Caco-2 (cell line): ENCODE data around the gene UNC79. TPM values are rescaled to one million over a fixed set of nuclear protein-coding genes. Genes with fewer than 3 reads are reported as not detected.

Source experiments
- BruUV-seq: library from RNA; stranded (reverse); fragments of 400-500 nt; replicated peaks from 2 replicates; lab custom pipeline; 2021; lab: Mats Ljungman, UMichigan
- CTCF ChIA-PET: fragments of 300-600 bp; sonication (Branson Sonifier 250); formaldehyde crosslinking; loops from one replicate; lab custom pipeline; 2022; ENCODE audit warnings: antibody characterized with exemption; lab: Charles Lee
- POLR2A ChIA-PET: fragments of 300-600 bp; sonication (Branson Sonifier 250); formaldehyde crosslinking; loops from one replicate; lab custom pipeline; 2022; ENCODE audit warnings: antibody characterized with exemption; lab: Charles Lee
- DNase-seq, 2 experiments: peaks; one replicate each; pipeline versions ENCODE4 v3.0.0 to v3.0.0-alpha.2; 2020 to 2022
- H3K27me3 ChIP-seq: replicated peaks from 2 replicates; pipeline ENCODE4 v1.6.0; 2011; ENCODE audit warnings: low read length; ENCODE audit not compliant: control insufficient read depth, insufficient read depth
- H3K36me3 ChIP-seq: 2 replicates; pipeline ENCODE4 v1.5.1; 2011; ENCODE audit warnings: low read length; ENCODE audit not compliant: control insufficient read depth, insufficient read depth
- H3K4me1 ChIP-seq: fragments of 250-450 bp; sonication (Bioruptor Pico); 2 replicates; pipeline ENCODE4 v1.5.1; 2020; ENCODE audit warnings: mild to moderate bottlenecking
- H3K4me3 ChIP-seq: 2 replicates; pipeline ENCODE4 v1.5.1; 2011; ENCODE audit warnings: low read depth, mild to moderate bottlenecking, control low read depth, low read length
- H3K9me3 ChIP-seq: fragments of 250-450 bp; sonication (Bioruptor Pico); 2 replicates; pipeline ENCODE4 v1.5.1; 2020; ENCODE audit warnings: mild to moderate bottlenecking, moderate library complexity
- H3K27ac Mint-ChIP-seq: one replicate; pipeline ENCODE4 v1.8.0; 2022; ENCODE audit warnings: mixed read lengths; ENCODE audit not compliant: unreplicated experiment
- H3K27me3 Mint-ChIP-seq: one replicate; pipeline ENCODE4 v1.8.0; 2022; ENCODE audit warnings: mixed read lengths; ENCODE audit not compliant: insufficient read depth, unreplicated experiment
- H3K36me3 Mint-ChIP-seq: one replicate; pipeline ENCODE4 v1.8.0; 2022; ENCODE audit warnings: mild to moderate bottlenecking, mixed read lengths; ENCODE audit not compliant: insufficient read depth, unreplicated experiment
- H3K4me1 Mint-ChIP-seq: one replicate; pipeline ENCODE4 v1.8.0; 2022; ENCODE audit warnings: low read depth, mixed read lengths; ENCODE audit not compliant: unreplicated experiment
- H3K4me3 Mint-ChIP-seq: one replicate; pipeline ENCODE4 v1.8.0; 2022; ENCODE audit warnings: mild to moderate bottlenecking, moderate library complexity, mixed read lengths; ENCODE audit not compliant: unreplicated experiment
- H3K9me3 Mint-ChIP-seq: one replicate; pipeline ENCODE4 v1.8.0; 2022; ENCODE audit warnings: mixed read lengths; ENCODE audit not compliant: unreplicated experiment
- CTCF ChIP-seq, 2 experiments: fragments of 200-600 bp in 1 of 2; IDR thresholded peaks; 1 replicate in 1 of 2; 2 replicates in 1 of 2; pipeline versions ENCODE4 v1.5.1 to v1.8.0; 2011 to 2022; ENCODE audit warnings: antibody characterized with exemption in 1 of 2, control low read depth in 1 of 2, inconsistent platforms in 1 of 2, low read depth in 1 of 2, low read length in 1 of 2, mild to moderate bottlenecking in 1 of 2, moderate library complexity in 1 of 2; ENCODE audit not compliant: insufficient read depth in 1 of 2, severe bottlenecking in 1 of 2, unreplicated experiment in 1 of 2
- intact Hi-C: fragments of 100-400 bp; cut with micrococcal nuclease; formaldehyde crosslinking; loops from one replicate; pipeline ENCODE4 v1.10.0; 2022; ENCODE audit not compliant: unreplicated experiment
- total RNA-seq: library from RNA; stranded (reverse); gene quantifications from 2 replicates; pipeline ENCODE4 v1.2.3, GENCODE V29; 2022

The UNC79 gene
- total RNA-seq, 1 experiment from 2014 or later, result 0.07 TPM

DNA sequence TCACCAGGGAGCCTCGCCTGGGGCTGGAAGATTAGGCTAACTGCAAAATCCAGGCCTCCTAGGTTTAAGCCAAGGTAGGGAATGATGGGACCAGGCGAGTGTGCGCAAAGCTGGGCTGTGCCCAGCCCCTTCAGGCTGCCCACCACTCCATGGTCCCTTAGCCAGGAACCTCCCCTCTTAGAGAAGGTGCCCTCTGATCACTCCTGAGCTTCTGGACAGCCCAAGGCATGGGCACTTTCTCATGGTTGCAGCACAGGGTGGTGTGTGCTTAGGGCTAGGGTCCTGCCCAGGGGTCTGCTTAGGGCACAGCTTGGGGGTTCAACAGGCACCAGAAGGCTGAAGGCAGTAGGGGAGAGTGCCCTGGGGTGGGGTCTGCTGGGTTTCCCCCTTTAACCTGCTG is 288.5 kb downstream of the UNC79 start:
- Mint-ChIP-seq H3K36me3 (no peaks in the 10 kb centered on the region), H3K27me3 (no peaks in the 10 kb centered on the region), H3K4me1 (no peaks in the 10 kb centered on the region), H3K27ac (no peak overlapping the region), H3K9me3 (no peaks in the 10 kb centered on the region), H3K4me3 (no peak overlapping the region)
- DNase-seq, result no peak
- Histone ChIP-seq H3K27me3 (no peaks in the 10 kb centered on the region), H3K4me1 (no peaks in the 10 kb centered on the region), H3K4me3 (no peak overlapping the region), H3K9me3 (no peaks in the 10 kb centered on the region), H3K36me3 (no peaks in the 10 kb centered on the region)
- CTCF ChIA-PET, result no interaction called here
- POLR2A ChIA-PET, result no interaction called here
- BruUV-seq, result no TSS peak
- TF ChIP-seq CTCF (IDR thresholded peaks at IDR 0.05; ENCODE audit: insufficient read depth in 1 of 2, low read depth in 1 of 2, low read length in 1 of 2, severe bottlenecking in 1 of 2, unreplicated experiment in 1 of 2), result no peak
- intact Hi-C loops, result no loop called here

DNA sequence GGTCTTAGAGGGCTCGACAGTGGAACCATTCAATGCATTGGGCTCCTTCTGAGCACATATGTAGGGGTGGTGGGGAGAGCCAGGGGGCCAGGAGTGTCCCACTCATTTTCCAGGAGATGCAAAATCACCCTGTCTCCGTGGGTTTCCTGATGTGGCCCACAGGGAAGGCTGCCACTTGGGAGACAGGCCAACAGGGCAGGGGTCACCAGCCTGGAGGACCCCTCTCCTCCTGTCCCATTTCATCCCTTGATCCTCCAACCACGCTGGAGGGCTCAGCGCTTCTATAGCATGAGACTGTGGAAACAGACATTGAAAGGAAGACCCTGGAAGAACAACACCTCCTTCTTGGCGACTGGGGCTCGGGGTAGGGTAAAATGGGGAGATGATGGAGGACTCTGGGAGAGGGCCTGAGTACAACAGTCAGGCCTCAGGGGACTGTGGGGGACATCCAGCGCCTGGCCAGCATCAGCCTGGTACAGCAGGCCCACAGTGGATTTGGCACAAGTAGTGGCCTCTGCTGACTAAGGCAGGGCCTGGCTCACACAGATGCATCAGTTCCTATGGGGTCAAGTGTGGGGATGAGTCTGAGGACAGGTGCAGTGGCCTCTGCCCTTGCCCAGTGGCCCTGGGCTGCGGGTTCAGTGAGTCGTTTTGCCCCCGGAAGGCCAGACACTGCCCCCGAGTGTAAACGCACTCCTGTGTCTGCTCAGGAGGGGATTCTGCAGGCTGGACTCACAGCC is 289.5 kb downstream of the UNC79 start:
- intact Hi-C loops, result no loop called here

GRCh38 chr14:93720981-93721483 is 290.3 kb downstream of the UNC79 start:
- no peaks in the 10 kb centered on the region for H3K36me3 ChIP-seq
- H3K9me3 Mint-ChIP-seq, result no peaks in the 10 kb centered on the region
- no peaks in the 10 kb centered on the region for H3K9me3 ChIP-seq
- no peaks in the 10 kb centered on the region for H3K27me3 ChIP-seq
- H3K27me3 Mint-ChIP-seq, result no peaks in the 10 kb centered on the region
- H3K27ac Mint-ChIP-seq, result no peak overlapping the region
- no peak for DNase-seq
- POLR2A ChIA-PET, result no interaction called here
- no peak overlapping the region for H3K4me3 ChIP-seq
- no peaks in the 10 kb centered on the region for H3K36me3 Mint-ChIP-seq
- no peaks in the 10 kb centered on the region for H3K4me1 ChIP-seq
- intact Hi-C loops, result no loop called here
- no peak overlapping the region for H3K4me3 Mint-ChIP-seq
- no peak for TF ChIP-seq CTCF (IDR thresholded peaks at IDR 0.05; ENCODE audit: insufficient read depth in 1 of 2, low read depth in 1 of 2, low read length in 1 of 2, severe bottlenecking in 1 of 2, unreplicated experiment in 1 of 2)
- no peaks in the 10 kb centered on the region for H3K4me1 Mint-ChIP-seq
- BruUV-seq, result no TSS peak
- CTCF ChIA-PET, result no interaction called here

More for the DNA sequence above, 289.5 kb downstream of the UNC79 start:
- Mint-ChIP-seq H3K27ac (no peak overlapping the region), H3K36me3 (no peaks in the 10 kb centered on the region), H3K9me3 (no peaks in the 10 kb centered on the region), H3K4me1 (no peaks in the 10 kb centered on the region), H3K27me3 (no peaks in the 10 kb centered on the region), H3K4me3 (no peak overlapping the region)
- H3K4me3 ChIP-seq, result no peak overlapping the region
- POLR2A ChIA-PET, result no interaction called here
- no peaks in the 10 kb centered on the region for H3K9me3 ChIP-seq
- BruUV-seq, result no TSS peak
- TF ChIP-seq CTCF (IDR thresholded peaks at IDR 0.05; ENCODE audit: insufficient read depth in 1 of 2, low read depth in 1 of 2, low read length in 1 of 2, severe bottlenecking in 1 of 2, unreplicated experiment in 1 of 2), result no peak
- CTCF ChIA-PET, result no interaction called here
- no peaks in the 10 kb centered on the region for H3K36me3 ChIP-seq
- no peaks in the 10 kb centered on the region for H3K27me3 ChIP-seq
- no peak for DNase-seq
- no peaks in the 10 kb centered on the region for H3K4me1 ChIP-seq
